GM21528 (cell line): ENCODE measurements around the gene ZDHHC11.
"Not testable (repeated sequence)": the region's sequence is repeated elsewhere in the genome, so short reads cannot be mapped to it uniquely, and the experiment has no call there.

ENCODE experiments used
- ATAC-seq: cut with Tn5 transposase; IDR thresholded peaks from one replicate; pipeline ENCODE4 v1.9.1; 2021; ENCODE audit warnings: mild to moderate bottlenecking, moderate library complexity; ENCODE audit not compliant: unreplicated experiment, low FRiP score

The ZDHHC11 gene

GRCh38 chr5:845676-846601 lies 4.8 kb downstream of the ZDHHC11 start:
- not testable (repeated sequence) for ATAC-seq

GRCh38 chr5:845031-845675 lies 5.6 kb downstream of the ZDHHC11 start:
- ATAC-seq = not testable (repeated sequence)

- ATAC-seq = not testable (repeated sequence)
Measured at GRCh38 chr5:844426-844825, 6.4 kb downstream of the ZDHHC11 start.

- not testable (repeated sequence) for ATAC-seq
Measured at GRCh38 chr5:843926-844325, 6.9 kb downstream of the ZDHHC11 start.

DNA sequence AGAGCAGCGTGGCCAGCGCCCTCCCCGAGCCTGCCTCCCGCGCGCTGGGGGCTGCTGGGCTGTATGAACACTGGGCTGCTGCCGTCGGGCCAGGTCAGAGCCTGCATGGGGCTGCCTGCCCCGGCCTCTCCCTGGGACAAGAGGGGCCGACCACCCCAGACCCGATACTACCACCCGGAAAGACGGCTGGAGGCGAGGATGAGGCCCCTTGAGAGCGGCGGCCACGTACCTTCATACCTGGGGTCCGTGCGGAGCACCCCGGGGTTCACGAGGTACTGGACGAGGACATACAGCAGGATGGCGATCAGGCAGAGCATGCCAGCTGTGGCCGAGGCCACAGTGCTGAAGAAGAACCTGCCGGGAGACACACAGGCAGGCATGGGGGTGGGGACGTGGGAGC lies 7.4 kb downstream of the ZDHHC11 start:
- not testable (repeated sequence) for ATAC-seq

DNA sequence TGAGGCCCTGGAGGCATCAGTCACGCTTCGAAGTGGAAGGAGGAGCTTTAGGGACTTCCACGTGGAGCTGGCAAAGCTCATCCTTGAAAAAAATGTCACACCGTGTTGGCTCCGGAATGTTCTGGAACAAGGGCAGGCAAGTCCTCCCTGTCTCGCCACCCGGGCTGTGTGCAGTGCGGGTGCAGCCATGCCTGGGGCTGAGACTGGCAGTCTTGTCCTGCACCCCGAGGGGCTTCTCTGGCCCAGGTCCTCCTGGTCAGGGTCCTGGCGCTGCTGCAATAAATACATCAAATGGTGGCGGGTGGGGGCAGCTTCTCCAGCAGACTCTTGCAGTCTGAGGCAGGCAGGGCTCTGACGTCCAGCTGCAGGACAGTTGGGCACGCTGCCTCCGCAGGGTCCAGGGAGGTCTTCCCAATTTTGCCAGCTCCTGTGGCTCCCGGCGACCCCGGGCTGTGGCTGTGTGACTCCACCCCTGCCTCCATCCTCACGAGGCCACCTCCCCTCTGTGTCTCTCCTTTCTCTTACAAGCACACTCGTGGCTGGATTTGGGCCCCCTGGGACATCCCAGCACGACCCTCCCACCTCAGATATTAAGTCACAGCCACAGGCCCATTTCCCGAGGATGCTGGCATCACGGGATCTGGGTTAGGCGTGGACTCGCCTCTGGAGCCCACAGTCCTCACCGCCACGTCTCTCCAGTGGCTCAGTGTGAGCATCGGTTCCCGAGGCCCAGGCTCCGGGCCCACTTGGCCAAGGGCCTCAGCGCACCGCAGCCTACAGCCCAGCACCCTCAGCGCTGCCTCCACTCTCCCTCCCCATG lies 8.2 kb downstream of the ZDHHC11 start:
- ATAC-seq = not testable (repeated sequence)

- ATAC-seq = not testable (repeated sequence)
Measured at GRCh38 chr5:841531-842401, 9.0 kb downstream of the ZDHHC11 start.

GRCh38 chr5:840974-841435 lies 9.8 kb downstream of the ZDHHC11 start:
- ATAC-seq = not testable (repeated sequence)

DNA sequence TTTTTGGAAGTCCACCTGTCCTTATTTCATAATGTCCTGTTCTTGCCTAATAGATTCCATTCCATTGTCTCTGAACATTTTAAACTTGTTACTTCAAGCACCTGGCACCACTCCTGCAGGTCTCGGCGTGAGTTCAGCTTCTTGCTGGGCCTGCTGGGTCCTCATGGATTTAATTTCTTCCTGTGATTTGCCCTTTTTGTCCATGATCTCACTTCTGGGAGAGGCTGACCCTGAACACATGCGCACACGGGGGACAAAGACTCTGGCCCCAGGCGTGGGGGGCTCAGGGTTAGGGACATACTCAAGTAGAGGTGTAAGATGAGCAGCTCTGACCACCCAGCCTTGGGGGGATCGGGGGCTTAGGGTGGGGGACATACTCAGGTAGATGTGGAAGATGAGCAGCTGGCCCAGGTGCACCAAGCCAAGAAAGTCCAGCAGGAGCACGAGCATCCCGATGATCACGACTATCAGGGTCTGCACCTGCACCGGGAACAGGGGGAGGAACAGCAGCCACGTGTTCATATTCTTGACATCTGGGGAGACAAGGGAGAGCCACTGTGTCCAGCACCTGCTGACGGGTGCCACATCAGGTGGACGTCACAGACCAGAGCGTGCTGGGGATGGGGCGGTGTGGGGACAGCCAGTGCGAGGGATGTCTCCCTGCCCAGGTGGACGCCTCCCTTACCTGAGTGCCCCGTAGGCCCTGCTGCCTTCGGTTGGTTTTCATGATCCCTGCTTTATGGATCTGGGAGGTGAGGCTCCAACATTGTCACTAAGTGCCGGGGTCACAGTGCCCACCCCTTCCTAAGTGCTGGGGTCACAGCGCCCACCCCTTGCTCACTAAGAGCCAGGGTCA lies 10.4 kb downstream of the ZDHHC11 start:
- not testable (repeated sequence) for ATAC-seq

GRCh38 chr5:838431-838851 lies 12.3 kb downstream of the ZDHHC11 start:
- ATAC-seq = not testable (repeated sequence)

- ATAC-seq = not testable (repeated sequence)
Measured at GRCh38 chr5:837621-838121, 13.1 kb downstream of the ZDHHC11 start.

- not testable (repeated sequence) for ATAC-seq
Measured at GRCh38 chr5:835933-836612, 14.7 kb downstream of the ZDHHC11 start.

GRCh38 chr5:834013-834412 lies 16.8 kb downstream of the ZDHHC11 start:
- ATAC-seq = not testable (repeated sequence)

DNA sequence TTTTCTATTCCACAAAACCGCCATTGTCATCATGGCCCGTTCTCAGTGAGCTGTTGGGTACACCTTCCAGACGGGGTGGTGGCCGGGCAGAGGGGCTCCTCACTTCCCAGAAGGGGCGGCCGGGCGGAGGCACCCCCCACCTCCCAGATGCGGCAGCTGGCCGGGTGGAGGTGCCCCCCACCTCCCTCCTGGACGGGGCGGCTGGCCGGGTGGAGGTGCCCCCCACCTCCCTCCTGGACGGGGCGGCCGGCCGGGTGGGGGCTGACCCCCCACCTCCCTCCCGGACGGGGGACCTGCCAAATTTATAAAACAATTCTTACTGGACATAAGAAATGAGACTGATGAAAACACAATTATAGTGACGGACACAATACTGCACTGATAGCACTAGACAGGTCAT lies 22.6 kb downstream of the ZDHHC11 start:
- not testable (repeated sequence) for ATAC-seq

GRCh38 chr5:825544-825943 lies 25.2 kb downstream of the ZDHHC11 start:
- ATAC-seq = not testable (repeated sequence)

GRCh38 chr5:821504-821903 lies 29.3 kb downstream of the ZDHHC11 start:
- ATAC-seq = no peak

- ATAC-seq = no peak
Measured at GRCh38 chr5:820245-820644, 30.5 kb downstream of the ZDHHC11 start.

DNA sequence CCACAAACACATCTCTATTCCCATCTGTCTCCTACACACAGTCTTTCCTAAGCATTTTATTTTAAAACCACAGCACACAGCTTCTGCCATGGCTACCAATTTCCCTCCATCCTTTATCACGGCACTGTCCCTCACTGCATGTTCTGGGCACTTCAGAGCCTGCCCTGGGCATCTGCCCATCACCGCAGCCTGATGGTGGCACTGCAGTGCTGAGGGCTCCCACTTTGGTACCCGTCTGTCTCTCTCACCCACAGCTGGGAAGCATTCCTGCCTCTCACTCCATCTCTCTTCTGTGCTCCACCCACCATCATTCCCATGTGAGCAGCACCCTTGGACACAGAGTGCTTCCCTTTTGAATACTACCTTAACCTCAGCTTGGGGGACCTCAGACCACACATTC lies 31.7 kb downstream of the ZDHHC11 start:
- ATAC-seq = no peak
